HK-2 (cell line): ENCODE data around the gene TMEM18.

Experiments used
- DNase-seq: peaks from one replicate; pipeline ENCODE4 v3.0.0-alpha.2; 2018; ENCODE audit not compliant: unreplicated experiment

Gene TMEM18

DNA sequence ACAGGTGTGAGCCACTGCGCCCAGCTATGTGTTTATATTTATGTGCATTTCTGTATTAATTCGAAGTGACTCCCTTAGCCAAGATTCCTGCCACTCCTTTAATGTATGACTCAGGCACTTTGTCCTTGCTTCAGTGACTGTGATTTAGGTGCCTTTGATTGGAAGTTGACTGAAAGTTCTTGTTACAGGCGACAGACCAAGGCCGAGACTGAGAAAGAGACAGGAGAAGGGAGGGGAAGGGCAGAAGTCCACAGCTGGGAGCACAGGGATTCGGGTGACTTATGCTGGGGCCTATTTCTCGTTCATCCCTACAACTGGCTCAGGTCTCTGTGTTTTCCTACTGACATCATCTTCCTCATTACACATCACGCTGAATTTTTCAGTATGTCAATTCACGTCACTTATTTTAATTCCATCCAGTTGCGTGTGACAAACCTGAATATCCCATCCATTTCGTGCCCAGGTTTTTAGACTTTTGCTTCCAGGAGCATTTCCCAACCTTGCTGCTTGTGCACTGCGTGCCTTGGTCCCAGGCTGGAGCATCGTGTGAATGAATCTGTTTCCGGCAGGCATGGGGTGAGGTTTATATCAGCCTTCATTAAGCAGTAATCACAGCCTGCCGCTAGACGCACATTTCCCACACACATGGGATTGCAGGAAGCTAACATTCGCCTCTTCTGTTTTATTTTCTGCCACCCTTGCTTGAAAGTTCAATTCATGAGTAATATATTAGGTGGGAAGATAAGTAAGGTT, 42.4 kb downstream of the TMEM18 start:
- peak; percentile 16 for DNase-seq

DNA sequence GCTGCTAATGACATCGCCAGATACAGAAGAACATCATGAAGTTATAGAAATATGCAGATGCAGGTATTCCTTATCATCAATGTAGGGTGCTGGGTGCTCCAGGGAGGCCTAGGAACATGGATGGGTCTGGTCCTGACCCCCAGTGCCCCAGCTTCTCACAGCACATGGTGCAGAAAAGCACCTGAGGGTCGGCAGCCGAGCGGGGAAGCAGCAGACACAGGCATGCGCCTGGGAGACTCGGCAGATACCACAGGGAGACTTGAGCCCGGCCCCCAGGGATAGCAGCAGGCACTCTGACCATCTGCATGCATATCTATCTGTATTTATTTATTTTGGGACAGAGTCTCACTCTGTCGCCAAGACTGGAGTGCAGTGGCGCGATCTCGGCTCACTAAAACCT, 43.2 kb downstream of the TMEM18 start:
- no peak for DNase-seq

DNA sequence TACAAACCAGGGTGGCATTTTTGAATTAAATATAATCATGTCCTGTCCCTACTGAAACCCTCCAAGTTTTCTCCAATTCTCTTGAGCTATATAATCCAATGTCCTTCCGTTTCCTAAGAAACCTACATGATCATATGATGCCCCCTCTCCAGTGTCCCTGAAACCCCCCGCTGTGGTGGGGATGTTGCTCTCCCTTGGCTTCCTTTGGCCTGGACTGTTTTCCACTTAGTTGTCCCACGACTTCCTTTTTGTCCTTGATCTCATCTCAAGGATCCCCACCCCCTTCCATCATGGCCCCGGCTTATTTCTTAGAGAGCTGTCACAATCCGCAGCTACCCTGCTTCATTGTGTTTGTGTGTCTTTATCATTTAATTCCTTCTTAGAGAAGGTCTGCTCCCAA, 43.8 kb downstream of the TMEM18 start:
- DNase-seq = no peak

DNA sequence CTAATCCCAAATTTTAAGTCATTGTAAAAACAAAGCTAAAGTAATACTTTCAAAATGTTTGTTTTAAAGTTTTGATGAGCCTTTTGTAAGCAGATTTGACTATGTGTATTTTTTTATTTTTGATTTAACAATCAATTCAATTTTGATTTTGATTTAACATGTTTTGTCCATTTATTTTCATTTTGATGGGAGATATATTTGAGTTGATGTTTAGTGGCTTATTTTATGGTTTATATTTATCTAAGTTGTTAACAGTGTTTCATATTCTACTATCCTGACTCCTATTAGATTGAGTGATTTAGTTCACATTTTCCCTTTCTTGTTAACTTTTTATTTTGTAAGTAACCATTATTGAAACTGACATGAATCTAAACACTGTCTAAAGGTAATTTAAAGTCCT, 44.7 kb downstream of the TMEM18 start:
- no peak for DNase-seq

DNA sequence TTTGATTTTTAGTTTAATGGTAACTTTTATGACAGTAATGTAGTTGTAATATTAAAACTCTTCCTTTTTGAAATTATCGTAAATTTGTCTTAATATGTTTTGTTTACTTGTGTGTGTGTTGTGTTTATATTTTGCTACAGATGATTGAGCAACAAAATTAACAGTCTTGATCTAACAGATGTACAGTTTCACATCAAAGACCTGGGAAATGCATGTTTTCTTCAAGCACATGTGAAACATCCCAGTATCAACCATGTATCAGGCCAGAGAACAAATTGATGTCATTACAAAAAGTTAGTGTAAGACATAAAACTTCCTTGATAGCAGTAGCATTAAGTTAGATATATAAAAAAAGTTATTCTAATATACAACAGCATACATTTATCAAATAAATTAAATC, 45.5 kb downstream of the TMEM18 start:
- no peak for DNase-seq

DNA sequence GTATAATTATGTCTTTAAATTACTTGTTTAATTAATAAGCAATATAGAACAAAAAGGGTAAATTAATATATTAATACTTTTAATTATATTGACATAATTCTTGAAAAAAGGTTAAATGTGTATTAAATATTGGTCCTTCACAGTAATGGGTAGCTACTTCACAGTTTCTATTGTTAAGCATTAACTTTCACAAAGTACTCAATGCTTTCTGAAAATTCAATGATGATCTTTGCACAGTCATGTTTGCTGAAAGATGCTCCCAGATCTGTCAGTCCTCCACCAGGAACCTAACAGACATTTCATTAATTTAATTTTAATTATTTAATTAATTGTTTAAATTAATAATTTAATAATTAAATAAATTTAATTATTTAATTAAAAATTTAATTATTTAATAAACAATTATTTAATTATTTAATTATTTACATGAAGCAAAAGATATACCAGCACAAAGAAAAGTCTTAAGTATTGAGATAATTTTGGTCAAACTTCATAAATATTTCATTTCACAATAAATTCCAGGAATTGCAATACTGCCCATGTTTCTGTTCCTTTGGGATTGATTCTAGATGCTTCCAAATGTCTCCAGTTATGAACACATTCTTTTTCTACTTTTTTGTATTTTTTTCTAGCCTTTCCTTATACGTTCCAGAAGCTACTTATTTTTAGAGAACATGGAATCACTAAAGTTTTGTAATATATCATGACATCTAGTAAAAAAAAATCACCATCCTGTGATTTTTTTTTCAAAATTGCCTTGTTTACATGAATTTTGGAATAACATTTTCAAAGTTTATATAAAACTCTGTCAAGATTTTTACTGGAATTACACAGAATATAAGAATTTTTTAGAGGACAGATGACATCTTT, 46.5 kb downstream of the TMEM18 start:
- no peak for DNase-seq

DNA sequence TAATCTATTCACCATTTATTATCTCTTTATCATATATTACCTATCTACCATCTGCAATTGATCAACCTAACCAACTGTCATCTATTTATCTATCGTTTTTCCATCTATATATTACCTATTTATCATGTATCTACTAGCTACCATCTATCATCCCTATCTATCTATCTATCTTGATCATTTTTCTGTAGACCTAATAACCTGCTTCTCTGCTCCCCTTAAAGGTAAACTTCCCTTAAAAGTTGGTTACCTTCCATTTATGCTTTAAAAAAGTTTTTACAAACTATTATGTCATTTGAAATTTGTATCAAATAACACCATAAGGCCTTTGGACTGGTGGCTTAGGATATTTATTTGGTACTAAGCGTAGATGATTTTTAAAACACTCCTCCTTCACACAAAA, 47.2 kb downstream of the TMEM18 start:
- no peak for DNase-seq

DNA sequence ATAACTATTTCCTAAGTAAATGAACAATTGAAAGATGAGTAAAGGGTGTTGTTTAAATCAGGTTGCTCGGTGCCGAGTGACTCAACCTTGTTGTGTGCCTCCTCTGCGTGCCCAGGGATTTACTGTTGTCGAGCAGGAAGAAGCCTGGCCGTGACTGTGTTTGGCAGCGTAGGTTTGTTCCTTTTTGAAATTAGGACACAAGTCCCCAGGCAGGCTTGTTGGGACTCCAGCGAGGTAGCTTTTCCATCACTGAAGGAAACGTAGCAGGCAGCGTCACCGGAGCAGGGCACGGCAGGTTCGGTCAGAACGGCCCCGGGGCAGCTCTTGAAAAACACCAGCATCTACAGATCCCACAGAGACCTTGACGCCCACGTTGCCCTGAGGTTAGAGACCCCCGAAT, 48.6 kb downstream of the TMEM18 start:
- DNase-seq = no peak

DNA sequence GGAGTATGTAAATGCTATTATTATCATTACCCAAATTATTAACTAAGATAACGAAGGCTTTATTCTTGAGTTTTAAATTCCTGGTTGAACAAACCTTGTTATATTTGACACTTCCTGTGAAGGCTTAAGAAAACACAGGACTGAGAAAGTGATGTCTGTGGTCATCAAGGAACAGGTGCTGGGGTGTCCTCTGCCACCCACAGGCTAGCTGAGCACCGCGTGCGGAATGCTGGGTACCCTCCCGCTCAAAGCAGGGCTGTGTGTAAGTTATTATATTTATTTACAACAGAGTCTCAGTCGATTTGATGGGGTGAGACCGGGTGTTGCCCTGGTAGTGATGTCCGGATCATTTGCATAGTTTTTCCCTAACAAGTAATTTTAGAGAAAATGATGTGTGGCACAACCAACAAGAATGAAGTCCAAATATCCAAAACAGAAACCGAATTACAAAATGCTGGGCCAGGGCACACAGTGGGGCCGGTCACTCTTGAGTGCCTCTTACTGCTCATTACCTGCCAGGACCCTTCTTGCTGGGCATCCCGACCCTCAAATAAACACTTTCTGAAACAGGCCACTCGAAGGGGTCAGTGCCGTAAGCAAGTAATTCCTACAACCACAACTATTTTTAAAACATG, 49.2 kb downstream of the TMEM18 start:
- no peak for DNase-seq

DNA sequence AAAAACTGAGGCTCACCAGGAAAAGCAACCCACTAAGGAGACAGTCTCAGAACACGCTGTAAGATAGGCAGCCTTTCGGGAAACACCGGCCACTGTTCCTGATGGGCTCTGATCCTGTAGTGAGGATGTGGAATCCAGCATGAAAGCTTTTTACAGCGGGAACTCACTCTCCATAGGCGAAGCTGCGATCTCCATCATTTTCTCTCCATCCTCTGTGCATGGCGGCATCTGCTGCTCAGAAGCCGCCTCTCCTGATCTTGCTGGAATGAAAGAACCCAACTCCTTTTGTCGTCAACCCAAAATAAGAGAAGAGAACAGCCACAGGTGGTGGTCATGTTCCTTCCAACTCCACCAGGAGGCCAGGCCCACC, 49.9 kb downstream of the TMEM18 start:
- no peak for DNase-seq

DNA sequence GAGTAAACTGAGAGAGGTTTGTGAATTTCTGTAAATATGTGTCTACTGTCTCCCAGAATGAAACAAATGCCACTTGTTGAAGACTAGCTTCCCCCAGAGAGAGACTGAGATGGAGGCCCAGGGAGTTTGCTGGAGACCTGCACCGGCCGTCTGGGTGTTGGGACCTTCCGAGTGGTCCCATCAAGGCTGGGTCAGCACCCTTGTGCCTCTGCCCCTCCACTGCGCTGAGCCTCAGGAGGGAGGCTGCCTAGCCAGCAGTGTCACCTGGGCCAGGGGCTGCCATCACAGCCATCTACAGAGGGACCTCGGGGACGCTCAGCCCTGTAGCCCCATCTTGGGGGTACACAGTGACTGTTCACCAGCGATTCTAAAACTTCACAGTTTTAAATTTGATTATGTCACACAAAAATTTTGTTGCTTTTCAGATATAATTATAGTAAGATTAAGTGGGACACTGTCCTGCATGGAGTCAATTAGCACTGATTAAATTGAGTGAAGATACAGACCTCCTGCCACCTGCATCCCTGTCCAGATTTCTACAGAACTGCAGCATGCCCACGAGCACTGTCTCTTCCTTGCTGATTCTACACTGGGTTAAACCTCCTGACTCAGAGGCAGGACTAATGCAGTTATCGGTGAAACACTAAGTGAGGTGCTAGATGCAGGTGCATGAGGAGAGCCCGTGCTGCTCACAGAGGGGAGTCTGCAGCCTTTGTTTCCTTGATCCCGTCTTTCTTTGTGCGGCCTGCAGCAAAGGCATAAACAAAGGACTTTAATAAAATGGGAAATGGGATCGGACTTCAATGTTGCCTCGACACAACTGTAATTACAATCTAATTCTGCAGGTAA, 50.5 kb downstream of the TMEM18 start:
- no peak for DNase-seq

DNA sequence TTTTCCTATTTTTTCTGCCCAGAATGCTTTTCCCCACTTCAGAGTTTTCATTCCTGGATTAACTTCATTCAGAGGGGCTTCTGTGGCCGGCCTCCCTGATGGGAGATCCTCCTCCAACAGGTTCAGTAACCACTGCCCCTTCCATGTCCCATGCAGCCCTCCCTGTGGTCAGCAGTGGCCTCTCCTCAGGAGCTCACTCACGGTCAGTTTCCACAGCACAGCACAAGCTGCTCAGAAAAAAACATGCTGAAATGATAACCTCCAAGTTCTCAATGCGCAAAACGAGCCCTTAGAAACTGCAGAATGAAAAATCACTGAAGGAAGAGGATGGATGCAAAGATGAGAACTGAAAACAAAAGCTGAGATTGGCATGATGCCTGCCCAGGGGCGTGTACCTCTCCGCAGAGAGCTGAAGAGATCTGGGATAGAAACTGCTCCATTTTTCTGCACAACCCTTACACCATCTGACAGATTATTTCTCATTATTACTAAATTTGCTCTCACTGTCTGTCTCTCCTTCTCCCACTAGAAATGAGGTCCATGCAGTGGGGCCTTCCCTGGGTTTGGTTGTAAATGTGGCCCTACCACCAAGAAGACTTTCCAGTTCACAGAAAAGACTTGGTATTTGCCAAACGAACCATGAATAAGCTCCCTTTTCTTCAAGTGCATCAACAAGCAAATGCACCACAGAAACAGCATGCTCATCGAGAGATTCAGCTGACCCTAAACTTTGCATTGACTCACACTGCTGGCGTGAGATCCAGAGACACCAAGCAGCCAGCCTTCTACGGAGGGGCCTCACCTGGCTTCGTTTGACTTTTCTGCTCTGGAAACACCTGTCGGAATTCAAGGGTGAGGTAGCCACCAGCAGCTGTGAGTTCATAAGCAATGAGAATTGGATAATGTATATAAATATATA, 51.5 kb downstream of the TMEM18 start:
- DNase-seq = no peak

DNA sequence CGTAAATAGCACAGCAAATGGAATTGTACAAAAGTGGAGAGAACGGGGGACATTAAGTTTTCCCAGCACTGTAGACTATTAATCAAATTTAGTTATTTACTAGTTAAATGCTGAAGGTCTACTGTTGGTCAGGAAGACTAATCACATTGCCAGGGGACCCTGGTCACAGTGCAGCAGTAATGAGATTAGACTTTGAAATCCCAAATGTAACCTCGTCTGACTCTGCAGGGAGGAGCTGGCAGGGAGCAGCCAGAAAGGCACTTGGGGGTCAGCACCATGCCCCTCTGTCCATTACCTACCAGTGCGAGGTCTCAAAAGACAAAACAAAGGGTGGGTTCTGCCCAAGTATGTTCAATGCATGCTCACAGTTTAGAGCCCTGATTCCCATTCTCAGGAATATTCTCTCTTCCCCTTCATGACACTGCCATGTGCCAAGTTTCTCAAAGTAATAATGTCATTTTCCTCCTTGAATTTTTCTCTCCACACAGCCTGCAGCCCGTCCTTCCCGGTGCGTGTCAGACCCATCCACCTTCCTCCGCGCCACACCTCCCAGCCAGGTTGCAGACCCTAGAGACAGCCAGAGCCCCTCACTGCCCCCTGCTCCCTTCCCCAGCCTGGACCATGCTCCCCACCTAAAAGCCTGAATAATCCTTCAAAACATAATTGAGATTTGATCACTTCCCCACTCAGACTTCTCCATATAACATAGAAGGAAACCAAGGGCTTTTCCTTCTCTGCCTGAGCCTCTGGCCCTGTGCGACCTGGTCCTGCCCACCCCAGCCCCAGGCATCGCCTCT, 52.5 kb downstream of the TMEM18 start:
- no peak for DNase-seq

DNA sequence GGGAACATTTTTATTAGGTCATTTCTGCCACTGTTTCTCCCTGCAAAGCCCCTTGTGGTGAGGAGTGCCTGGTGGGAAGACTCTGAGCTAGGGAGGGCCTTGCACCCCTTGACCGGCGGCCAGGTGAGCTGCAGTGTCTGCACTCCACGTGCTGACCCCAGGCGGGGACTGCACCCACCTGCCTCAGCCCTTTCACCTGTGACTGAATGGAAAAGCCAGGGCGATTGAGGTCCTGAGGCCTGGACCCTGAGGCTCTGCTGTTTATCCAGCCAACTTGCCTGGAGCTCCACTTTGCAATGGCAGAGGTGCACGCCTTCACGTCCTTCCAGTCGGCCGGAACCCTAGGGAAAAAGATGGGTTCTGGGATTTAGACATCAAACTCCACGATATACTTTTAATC, 53.1 kb downstream of the TMEM18 start:
- no peak for DNase-seq

DNA sequence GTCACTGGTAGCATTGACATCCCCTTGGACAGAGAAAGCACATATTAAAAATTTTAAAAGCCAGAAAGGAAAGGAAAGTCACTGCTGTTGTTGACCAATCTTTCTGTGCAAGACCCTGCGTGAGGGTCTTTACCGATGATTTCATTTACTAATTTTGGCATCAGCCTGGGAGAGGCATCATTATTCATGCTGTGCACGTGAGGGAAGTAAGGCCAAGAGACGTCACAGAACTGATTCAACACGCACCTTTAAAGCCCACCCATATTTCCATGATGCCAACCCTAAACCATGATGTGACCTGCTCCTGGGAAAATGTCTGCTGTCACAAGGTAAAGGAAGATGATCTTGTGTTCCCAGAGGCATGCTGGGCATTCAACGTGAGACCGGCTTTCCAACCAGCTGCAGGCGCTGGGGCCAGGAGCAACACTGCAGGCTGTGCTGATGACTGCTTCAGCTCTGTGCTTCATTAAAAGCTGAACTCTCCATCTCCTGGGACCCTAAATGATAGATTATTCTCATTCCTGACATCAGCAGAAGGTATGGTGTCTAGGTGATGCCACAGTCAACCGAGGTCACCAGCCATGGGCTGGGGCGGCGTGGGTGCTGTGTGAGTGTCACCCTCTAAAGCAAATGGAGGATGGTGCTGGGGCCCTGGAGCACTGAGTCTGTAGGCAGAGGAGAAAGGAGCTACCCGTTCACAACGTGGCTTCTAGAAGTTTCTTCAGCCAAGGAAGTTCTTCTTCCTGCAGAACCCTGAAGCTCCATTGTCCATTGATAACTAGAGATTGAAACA, 53.9 kb downstream of the TMEM18 start:
- no peak for DNase-seq

DNA sequence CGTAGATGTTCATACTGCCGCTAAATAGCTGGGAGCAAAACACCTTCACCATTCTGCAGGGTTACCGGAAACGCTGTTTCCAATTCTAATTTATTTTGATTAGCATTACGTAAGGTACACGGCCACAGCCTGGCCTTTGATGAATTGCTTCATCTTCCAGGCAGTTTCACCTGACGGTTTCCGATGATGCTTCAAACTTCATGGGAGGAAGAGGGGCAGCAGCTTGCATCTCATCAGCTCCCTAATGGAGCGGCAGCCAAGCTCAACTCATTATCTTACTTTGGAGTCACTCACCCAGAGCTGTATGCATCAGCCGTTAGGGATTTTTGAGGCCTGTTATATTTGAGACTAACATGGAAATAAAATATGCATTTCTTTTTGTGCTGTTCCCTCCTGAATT, 54.8 kb downstream of the TMEM18 start:
- DNase-seq = no peak

DNA sequence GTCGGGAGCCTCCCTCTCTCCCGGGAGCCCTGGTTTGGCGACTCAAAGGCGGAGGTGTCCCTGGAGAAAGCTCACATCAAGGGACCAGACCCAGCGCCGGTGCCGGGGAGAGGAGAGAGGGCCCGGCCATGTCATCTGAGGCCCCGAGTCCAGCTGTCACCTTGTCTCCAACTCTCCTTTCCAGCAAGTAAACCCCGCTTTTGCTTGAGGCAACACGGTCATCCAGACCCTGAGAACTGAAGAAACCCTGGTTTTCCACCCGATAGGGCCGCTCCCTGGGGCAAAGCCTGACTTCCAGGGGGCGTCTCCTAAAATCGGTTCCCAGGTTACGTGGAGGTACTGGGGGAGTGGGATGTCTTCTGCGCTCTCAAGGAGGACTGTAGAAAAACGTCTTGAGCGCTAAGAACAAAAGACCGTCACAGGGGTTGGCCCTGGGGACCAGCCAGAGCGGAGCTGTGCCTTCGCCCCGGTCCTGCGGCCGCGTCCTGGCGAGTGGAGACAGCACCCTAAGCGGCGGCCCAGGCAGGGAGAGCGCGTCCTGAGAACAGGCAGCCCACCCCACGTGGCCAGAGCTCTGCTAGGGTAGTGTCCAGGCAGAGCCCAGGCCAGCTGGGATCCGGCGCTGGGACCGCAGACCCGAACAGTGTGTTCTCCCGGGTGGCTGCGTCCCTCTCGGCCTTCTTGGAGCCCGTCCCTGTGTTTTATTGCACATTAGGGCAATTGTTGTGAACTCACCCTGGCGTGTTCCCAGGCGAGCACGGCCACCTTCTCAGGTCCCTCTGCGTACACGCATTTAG, 55.7 kb downstream of the TMEM18 start:
- no peak for DNase-seq
